IPS-15b (cell line): ENCODE measurements around the gene THAP4.

Source experiments
- H3K27me3 ChIP-seq: one replicate; pipeline ENCODE4 v1.6.1; 2013; ENCODE audit warnings: low read length; ENCODE audit not compliant: control insufficient read depth, insufficient read depth
- H3K36me3 ChIP-seq: one replicate; pipeline ENCODE4 v1.6.1; 2013; ENCODE audit warnings: low read length; ENCODE audit not compliant: control insufficient read depth, insufficient read depth
- H3K4me1 ChIP-seq: one replicate; pipeline ENCODE4 v1.6.1; 2013; ENCODE audit warnings: mild to moderate bottlenecking, low read length; ENCODE audit not compliant: control insufficient read depth, insufficient read depth
- H3K4me3 ChIP-seq: one replicate; pipeline ENCODE4 v1.5.1; 2013; ENCODE audit warnings: low read depth, low read length
- H3K9ac ChIP-seq: one replicate; pipeline ENCODE4 v1.6.1; 2013; ENCODE audit warnings: low read depth, mild to moderate bottlenecking, low read length
- H3K9me3 ChIP-seq: one replicate; pipeline ENCODE4 v1.6.1; 2013; ENCODE audit warnings: mild to moderate bottlenecking, low read length; ENCODE audit not compliant: control insufficient read depth, insufficient read depth

The THAP4 gene

DNA sequence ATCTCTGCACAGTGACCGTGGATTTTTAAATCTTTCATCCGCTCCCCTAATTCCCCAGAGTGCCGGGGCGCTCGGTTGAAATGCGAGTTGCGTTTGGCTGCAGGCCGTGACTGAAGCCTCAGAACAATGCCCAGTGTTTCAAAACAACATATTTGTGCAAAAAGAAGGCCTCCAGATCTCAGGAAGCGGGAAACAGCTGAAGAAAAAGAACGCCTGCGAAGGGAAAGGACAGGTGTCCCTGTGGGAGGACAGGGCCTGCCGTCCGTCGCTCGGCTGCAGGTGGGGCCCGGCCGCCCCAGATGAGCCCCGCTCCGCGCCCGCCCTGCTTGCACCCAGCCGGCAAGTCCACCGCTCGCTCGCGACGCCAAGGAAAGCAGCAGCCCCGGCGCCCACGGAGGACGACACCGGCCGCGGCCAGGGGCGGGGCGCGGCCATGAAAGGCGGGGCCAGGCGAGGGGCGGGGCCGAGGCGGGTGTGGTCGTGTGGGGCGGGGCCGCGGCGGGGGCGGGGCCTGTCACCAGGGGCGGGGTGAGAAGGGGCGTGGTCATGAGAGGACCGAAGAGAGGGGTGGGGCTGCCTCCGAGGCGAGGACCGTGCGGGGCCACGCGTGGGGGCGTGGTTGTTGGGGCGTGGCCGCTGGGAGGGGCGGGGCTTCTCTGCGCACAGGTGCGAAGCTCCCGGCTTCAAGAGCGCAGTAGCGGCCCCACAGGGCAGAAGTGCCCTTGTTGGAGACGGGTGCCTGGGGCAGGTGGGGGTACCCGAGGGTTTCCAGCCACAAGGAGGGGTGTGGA lies 96.0 kb downstream of the THAP4 start:
- Histone ChIP-seq H3K4me1 (peaks cover 4% of the 10 kb centered on the region), H3K9ac (no peak overlapping the region), H3K4me3 (peak overlapping the region; percentile 61), H3K9me3 (no peaks in the 10 kb centered on the region), H3K36me3 (no peaks in the 10 kb centered on the region), H3K27me3 (peaks cover 33% of the 10 kb centered on the region)

DNA sequence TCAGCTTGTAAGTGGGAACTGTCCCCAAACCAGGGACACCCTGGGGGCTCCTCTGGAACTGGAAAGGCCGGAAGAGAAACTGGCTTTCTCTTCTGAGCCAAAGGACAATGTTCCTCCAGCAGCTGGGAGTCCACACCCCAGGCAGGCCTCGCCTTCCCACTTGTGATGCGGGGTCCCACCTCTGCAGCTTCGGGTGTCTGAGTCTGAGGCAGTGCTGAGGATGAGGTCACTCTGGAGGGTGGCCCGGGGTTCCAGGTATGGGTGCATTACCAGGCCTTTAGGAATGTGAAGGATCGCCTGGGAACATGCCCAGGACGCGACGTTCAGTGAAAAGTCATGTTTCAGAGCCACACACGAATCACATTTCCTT lies 96.6 kb downstream of the THAP4 start:
- H3K4me1 ChIP-seq = peaks cover 4% of the 10 kb centered on the region
- H3K27me3 ChIP-seq = peaks cover 33% of the 10 kb centered on the region
- peak overlapping the region; percentile 61 for H3K4me3 ChIP-seq
- H3K36me3 ChIP-seq = no peaks in the 10 kb centered on the region
- H3K9ac ChIP-seq = no peak overlapping the region
- no peaks in the 10 kb centered on the region for H3K9me3 ChIP-seq

DNA sequence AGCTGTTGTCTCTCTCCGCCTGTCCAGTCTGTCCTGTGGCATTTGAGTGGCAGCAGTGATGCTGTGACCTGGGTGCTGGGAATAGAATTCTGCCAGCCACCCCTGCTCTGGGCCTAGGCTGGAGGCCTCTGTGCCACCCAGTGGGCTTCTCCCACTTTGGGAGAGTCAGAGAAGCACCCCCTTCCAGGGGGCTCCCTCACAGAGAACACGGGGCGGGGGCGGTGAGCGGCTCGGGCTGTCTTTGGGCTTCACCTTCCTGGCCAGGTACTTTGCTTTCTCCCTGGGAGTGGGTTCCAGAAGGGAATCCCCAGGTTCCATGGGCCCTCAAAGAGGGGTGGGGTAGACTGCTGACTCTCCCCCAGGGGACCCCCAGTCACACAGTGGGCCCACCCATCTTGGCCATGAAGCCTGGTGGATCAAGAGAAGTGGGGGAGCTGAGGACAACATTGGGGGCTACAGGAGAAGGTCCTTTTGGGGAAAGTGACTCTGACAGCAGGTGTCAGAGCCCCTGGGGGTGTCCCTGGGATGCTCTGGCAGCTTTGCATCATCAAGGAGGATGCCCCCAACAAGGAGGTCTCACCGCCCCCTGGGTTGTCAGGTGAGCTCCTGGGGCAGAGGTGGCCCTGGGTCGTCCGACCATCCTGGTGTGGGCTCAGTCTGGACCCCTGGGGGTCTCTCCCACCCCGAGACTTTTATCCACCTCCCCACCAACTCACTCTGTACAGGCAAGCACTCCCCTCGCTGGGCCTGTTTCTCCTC lies 97.2 kb downstream of the THAP4 start:
- Histone ChIP-seq H3K36me3 (no peaks in the 10 kb centered on the region), H3K9ac (no peak overlapping the region), H3K27me3 (peaks cover 33% of the 10 kb centered on the region), H3K9me3 (no peaks in the 10 kb centered on the region), H3K4me3 (no peak overlapping the region), H3K4me1 (peaks cover 4% of the 10 kb centered on the region)

DNA sequence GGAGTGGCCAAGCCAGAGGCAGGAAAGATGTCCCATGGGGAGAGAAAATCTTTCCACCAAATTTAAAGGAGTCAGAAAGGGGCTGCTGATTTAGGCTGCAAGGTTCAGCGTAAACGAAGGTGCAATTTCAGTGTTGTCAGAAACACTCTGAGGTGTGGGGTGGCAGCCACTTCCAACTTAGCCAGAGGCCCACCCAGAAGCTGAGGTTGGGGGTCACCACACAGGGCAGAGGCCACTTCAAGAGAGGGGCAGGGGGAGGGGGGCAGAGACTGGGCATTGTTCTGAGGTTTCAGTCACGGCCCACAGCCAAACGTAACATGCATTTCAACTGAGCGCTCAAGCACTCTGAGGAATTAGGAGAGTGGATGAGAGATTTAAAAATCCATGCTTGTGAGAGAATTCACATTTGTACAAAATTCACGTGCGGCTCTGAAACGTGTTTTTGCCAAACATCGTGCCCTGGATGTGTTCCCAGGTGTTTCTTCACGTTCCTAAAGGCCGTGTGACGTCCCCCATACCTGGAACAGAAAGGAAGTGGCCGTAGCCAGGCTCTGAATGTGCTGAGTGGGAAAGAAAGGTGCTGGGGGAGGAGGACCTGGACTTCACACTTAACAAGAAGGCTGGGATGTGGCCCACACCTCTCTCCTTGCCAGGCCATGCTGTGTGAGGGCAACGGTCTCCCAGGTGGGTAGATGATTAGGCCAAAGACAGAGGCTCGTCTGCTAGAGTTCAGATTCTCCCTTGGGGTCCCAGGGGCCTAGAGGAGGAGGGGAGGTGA lies 97.9 kb downstream of the THAP4 start:
- H3K9me3 ChIP-seq = no peaks in the 10 kb centered on the region
- peaks cover 33% of the 10 kb centered on the region for H3K27me3 ChIP-seq
- H3K4me1 ChIP-seq = peaks cover 4% of the 10 kb centered on the region
- H3K9ac ChIP-seq = no peak overlapping the region
- no peaks in the 10 kb centered on the region for H3K36me3 ChIP-seq
- H3K4me3 ChIP-seq = no peak overlapping the region

DNA sequence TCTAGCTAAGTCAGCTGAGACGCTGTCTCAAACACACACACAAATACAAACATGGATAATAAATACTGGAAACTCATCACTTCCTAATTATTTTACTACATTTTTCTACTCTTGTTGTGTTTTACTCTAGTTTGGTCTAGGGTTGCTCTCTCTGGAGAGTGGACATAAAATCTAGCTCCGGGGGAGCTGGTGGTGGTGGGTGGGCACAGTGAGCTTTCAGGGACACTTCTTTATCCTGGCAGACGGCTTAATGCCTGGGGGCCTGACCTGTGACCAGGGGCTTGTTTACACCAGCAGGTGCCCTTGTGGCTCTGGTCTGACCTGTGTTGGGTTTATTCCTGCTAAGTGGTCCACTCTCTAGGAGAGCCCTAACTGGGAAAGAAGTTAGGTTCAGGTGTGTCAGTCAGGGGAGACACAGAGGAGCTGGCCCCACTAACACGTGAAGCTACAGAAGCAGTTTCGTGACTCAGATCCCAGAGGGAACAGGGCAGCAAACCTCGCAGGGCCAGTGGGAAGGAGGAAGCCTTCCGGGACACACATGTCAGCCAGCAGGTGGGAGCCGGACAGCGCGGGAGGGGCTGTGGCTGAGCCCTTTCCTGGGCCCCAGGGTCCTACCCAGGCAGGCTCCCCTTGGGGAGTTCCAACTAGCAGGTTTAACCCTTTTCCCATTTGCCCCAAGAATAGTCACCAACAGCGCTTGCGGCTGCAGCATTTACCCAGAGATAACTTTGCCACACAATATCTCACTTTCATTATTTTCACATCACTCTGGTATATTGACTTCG lies 100.9 kb downstream of the THAP4 start:
- H3K4me1 ChIP-seq = peaks cover 4% of the 10 kb centered on the region
- H3K4me3 ChIP-seq = no peak overlapping the region
- no peaks in the 10 kb centered on the region for H3K36me3 ChIP-seq
- H3K9me3 ChIP-seq = no peaks in the 10 kb centered on the region
- H3K9ac ChIP-seq = no peak overlapping the region
- peaks cover 10% of the 10 kb centered on the region for H3K27me3 ChIP-seq

DNA sequence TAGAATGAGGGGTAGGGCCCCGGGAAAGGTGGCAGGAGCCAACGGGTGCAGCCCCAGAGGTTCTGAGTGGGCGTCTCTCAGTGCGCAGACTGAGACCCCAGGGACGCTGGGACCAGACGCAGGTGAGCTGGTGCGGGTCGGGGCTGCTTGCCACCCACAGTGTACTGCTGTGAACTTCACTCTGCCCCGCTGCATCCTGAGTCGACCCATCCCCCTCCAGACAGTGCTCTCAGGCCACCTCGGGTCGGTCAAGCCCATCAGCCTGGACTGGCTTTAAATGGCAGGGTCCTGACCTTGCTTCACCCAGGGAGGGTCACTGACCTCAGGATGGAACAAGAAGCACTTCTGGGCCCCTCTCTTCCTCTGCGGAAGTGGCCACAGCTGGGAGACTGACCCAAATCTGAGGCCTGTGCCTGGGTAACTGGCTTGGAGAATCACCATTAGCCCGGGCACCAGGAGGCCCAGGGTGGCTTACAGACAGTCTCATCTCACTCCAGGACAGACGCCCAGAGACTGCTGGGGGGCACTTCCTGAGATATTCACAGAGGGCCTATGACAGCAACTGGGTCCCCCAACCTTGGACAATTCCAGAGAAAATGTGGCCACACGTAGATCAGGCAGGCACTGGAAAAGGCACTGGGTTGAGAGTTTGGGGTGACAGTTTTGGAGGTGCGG lies 102.1 kb downstream of the THAP4 start:
- Histone ChIP-seq H3K4me3 (no peak overlapping the region), H3K9ac (no peak overlapping the region), H3K4me1 (no peaks in the 10 kb centered on the region), H3K9me3 (no peaks in the 10 kb centered on the region), H3K27me3 (peaks cover 1% of the 10 kb centered on the region), H3K36me3 (no peaks in the 10 kb centered on the region)
